Adrenal gland (tissue), 12 donors: ENCODE results near the gene DRAP1. TPM values are rescaled to one million over a fixed set of nuclear protein-coding genes. Genes with fewer than 3 reads are reported as not detected.

Experiments used
- DNase-seq, 7 donors: peaks; one replicate each; pipeline ENCODE4 v3.0.0-alpha.2; 2019 to 2020
- H3K27ac ChIP-seq, 5 donors: fragments of 200-600 bp; sonication (generic) in 4 of 5; 1 replicate in 3 of 5; 2 replicates in 2 of 5; pipeline versions ENCODE4 v1.5.1 to v1.8.0; 2016 to 2020; ENCODE audit warnings: mild to moderate bottlenecking in 1 of 5
- H3K27me3 ChIP-seq: fragments of 200-600 bp; 2 replicates; pipeline ENCODE4 v1.8.0; 2021
- H3K36me3 ChIP-seq, 2 donors: fragments of 200-600 bp; replicated peaks in 1 of 2; 1 replicate in 1 of 2; 2 replicates in 1 of 2; pipeline versions ENCODE4 v1.5.1 to v1.8.0; 2018 to 2022
- H3K4me1 ChIP-seq, 2 donors: fragments of 200-600 bp; replicated peaks in 1 of 2; 1 replicate in 1 of 2; 2 replicates in 1 of 2; pipeline versions ENCODE4 v1.5.1 to v1.8.0; 2018 to 2021
- H3K4me3 ChIP-seq, 4 donors: fragments of 200-600 bp; sonication (generic) in 3 of 4; one replicate each; pipeline ENCODE4 v1.5.1; 2016 to 2018
- H3K9me3 ChIP-seq, 3 donors: fragments of 200-600 bp; sonication (generic) in 1 of 3; replicated peaks in 1 of 3; 1 replicate in 2 of 3; 2 replicates in 1 of 3; pipeline versions ENCODE4 v1.5.1 to v1.8.0; 2016 to 2021
- POLR2A ChIP-seq, 2 donors: fragments of 450-650 bp; IDR thresholded peaks; one replicate each; pipeline ENCODE4 v1.6.1; 2017; ENCODE audit warnings: antibody characterized with exemption in 2 of 2, mild to moderate bottlenecking in 2 of 2, moderate library complexity in 1 of 2
- WGBS, 4 donors: extraction: QIAGEN DNeasy Blood & Tissue Kit in 2 of 4; methylation state at CpG; one replicate each; pipeline versions ENCODE4 v1.1.5 to v1.1.7; 2013 to 2017; 5-methylcytosine and 5-hydroxymethylcytosine counted together
- intact Hi-C, 2 donors: fragments of 100-400 bp; cut with DNase I; formaldehyde crosslinking; loops; one replicate each; pipeline versions ENCODE4 v1.14.1 to v1.15.0; 2022 to 2023
- polyA plus RNA-seq, 3 donors: library from polyadenylated mRNA; stranded (reverse); fragments of 200-250 nt in 2 of 3; fragments of 350-450 nt in 1 of 3; fragmentation: Illumina TruSeq in 1 of 3; extraction: RNeasy Lipid Tissue Mini Kit (QIAGEN cat#74804) in 1 of 3; gene quantifications; one replicate each; pipeline ENCODE4 v1.2.3, GENCODE V29; 2013 to 2014
- total RNA-seq, 9 donors: library from RNA; depleted of rRNA in 4 of 9; stranded (reverse); fragments of >200 nt in 4 of 9; fragments of 120-200 nt in 1 of 9; fragmentation: NEBNext Ultra II Directional in 1 of 9; extraction: Animal tissue kit (Norgen Biotek cat#: 25700) in 1 of 9; gene quantifications; one replicate each; pipeline versions ENCODE4 v1.1.0 to v1.2.4, GENCODE V29; 2013 to 2023
- TF ChIP-seq, protein P1 (sequence below), 6 experiments: fragments of 450-650 bp in 4 of 6; fragments of 200-600 bp in 2 of 6; sonication (generic) in 1 of 6; IDR thresholded peaks; 1 replicate in 5 of 6; 2 replicates in 1 of 6; pipeline versions ENCODE4 v1.5.1 to v1.8.0; 2016 to 2021; ENCODE audit warnings: antibody characterized with exemption in 6 of 6, mild to moderate bottlenecking in 2 of 6, moderate library complexity in 1 of 6
- donor health status: healthy with polysubstance abuse.
- donor health status: Bipolar disorder and iron deficiency.
- donor health status: DM: yes; HTN: yes; CAD: no.
- donor health status: DM: no; HTN: no; CAD: no.
- donor health status: DM: no; HTN: no; CAD: no.
- donor health status: DM: yes; HTN: yes; CAD: no.

Gene DRAP1
- total and polyA plus RNA-seq, 12 donors, result 63.7 to 269 (median 94.9) TPM

GRCh38 chr11:65882120-65883057 is 36.8 kb upstream of the DRAP1 start:
- 87 to 92% (median 91%) methylated on average over 23 to 30 of the region's 30 CpGs for WGBS, 4 donors
- peak in 1 of 7 donors; percentile 7 for DNase-seq
- H3K36me3 ChIP-seq, result peaks cover 0 to 43% of the 10 kb centered on the region in 2 donors

DNA sequence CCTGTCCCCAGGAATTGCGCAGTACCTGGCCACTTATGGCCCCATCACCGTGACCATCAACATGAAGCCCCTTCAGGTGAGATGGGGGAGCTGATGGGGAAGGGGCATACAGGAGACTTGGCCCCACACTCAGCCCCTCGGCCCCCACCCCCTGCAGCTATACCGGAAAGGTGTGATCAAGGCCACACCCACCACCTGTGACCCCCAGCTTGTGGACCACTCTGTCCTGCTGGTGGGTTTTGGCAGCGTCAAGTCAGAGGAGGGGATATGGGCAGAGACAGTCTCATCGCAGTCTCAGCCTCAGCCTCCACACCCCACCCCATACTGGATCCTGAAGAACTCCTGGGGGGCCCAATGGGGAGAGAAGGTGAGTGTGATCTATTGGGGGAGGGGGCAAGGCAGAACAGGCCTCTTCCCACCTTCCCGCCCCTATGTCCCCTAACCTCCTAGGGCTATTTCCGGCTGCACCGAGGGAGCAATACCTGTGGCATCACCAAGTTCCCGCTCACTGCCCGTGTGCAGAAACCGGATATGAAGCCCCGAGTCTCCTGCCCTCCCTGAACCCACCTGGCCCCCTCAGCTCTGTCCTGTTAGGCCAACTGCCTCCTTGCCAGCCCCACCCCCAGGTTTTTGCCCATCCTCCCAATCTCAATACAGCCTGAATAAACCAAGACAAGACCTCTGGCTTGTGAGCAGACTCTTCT is 36.0 kb upstream of the DRAP1 start:
- no peak for TF ChIP-seq POLR2A (IDR thresholded peaks at IDR 0.05)
- TF ChIP-seq, protein P1, sequence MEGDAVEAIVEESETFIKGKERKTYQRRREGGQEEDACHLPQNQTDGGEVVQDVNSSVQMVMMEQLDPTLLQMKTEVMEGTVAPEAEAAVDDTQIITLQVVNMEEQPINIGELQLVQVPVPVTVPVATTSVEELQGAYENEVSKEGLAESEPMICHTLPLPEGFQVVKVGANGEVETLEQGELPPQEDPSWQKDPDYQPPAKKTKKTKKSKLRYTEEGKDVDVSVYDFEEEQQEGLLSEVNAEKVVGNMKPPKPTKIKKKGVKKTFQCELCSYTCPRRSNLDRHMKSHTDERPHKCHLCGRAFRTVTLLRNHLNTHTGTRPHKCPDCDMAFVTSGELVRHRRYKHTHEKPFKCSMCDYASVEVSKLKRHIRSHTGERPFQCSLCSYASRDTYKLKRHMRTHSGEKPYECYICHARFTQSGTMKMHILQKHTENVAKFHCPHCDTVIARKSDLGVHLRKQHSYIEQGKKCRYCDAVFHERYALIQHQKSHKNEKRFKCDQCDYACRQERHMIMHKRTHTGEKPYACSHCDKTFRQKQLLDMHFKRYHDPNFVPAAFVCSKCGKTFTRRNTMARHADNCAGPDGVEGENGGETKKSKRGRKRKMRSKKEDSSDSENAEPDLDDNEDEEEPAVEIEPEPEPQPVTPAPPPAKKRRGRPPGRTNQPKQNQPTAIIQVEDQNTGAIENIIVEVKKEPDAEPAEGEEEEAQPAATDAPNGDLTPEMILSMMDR (IDR thresholded peaks at IDR 0.05), result no peak
- Histone ChIP-seq H3K4me3 (no peak overlapping the region), H3K4me1 (peaks cover 4 to 11% of the 10 kb centered on the region in 2 donors), H3K9me3 (no peaks in the 10 kb centered on the region), H3K27ac (no peak overlapping the region), H3K36me3 (peaks cover 0 to 43% of the 10 kb centered on the region in 2 donors), H3K27me3 (no peaks in the 10 kb centered on the region)
- no peak for DNase-seq
- 85 to 94% (median 89%) methylated on average over 8 to 13 of the region's 13 CpGs for WGBS, 4 donors
- intact Hi-C loops, result loop anchor here (5.0 kb wide), 2 partner anchors 79 to 99 kb away; partner anchors contain the start of gene SART1 (in 1 of the 2)

More at GRCh38 chr11:65882120-65883057, 36.8 kb upstream of the DRAP1 start:
- no peak overlapping the region for H3K4me3 ChIP-seq
- H3K9me3 ChIP-seq, result no peaks in the 10 kb centered on the region
- H3K4me1 ChIP-seq, result peaks cover 0 to 5% of the 10 kb centered on the region in 2 donors
- H3K27ac ChIP-seq, result no peak overlapping the region
- intact Hi-C loops, result loop anchor here (5.0 kb wide), 2 partner anchors 80 to 100 kb away; partner anchors contain the start of gene SART1 (in 1 of the 2)
- TF ChIP-seq POLR2A (IDR thresholded peaks at IDR 0.05), result no peak
- no peaks in the 10 kb centered on the region for H3K27me3 ChIP-seq

DNA sequence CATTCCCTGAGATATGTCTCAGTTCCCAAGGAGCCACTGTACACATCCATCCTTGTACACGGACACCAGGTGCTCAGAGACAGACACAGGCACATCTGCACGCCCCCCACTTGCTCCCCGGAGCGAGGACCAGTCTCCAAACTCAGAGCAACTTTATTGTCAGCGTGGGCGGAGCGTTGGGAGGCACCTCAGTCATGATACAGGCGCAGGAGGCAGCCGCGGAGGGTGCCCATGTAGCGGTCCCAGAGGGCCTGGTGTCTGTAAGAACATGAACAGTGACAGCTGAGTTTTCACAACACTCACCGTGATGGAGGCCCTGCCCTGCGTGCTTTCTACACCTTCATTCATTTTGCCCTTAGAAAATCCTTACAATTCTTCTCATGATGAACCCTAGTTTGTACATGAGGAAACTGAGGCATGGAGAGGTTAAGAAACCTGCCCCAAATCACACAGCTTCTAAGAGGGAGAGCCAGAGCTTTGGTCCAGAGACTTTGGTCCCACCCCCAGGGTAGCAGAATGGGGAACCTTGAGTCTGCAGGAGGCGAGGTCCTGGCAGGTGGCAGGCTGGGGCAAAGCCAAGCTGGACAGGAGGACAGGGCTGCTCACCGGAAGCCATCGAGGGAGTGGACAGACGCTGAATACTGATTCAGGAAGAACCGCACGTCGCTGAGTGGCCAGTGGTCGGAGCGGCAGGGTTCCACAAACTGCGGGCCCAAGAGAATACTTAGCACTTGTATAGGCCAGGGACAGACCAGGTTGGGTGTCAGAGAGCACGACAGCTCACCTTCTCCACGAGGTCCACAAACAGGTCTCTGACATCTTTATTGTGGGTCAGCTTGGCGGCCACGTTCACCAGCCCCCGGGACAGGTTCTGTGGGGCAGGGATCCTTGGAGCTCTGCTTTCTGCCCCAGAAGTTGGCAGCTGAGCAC is 35.2 kb upstream of the DRAP1 start:
- 77 to 82% (median 81%) methylated on average over 23 to 28 of the region's 28 CpGs for WGBS, 4 donors
- Histone ChIP-seq H3K4me1 (peaks cover 9 to 14% of the 10 kb centered on the region in 2 donors), H3K9me3 (no peaks in the 10 kb centered on the region), H3K4me3 (no peak overlapping the region), H3K27ac (no peak overlapping the region), H3K36me3 (peaks cover 0 to 43% of the 10 kb centered on the region in 2 donors), H3K27me3 (no peaks in the 10 kb centered on the region)
- TF ChIP-seq, protein P1 (IDR thresholded peaks at IDR 0.05), result no peak
- TF ChIP-seq POLR2A (IDR thresholded peaks at IDR 0.05), result no peak
- intact Hi-C loops, result loop anchor here (2.0 to 5.0 kb wide), 3 partner anchors 78 to 105 kb away; partner anchors contain the start of gene SART1 (in 1 of the 2)
- DNase-seq, result peak in 1 of 7 donors; percentile 7

GRCh38 chr11:65884716-65885092 is 34.5 kb upstream of the DRAP1 start:
- Histone ChIP-seq H3K4me1 (peaks cover 15 to 21% of the 10 kb centered on the region in 2 donors), H3K4me3 (no peak overlapping the region), H3K27ac (no peak overlapping the region), H3K27me3 (no peaks in the 10 kb centered on the region), H3K9me3 (no peaks in the 10 kb centered on the region), H3K36me3 (peaks cover 0 to 43% of the 10 kb centered on the region in 2 donors)
- intact Hi-C loops, result loop anchor here (2.0 to 5.0 kb wide), 3 partner anchors 78 to 104 kb away; partner anchors contain the start of gene SART1 (in 2 of the 2)
- DNase-seq, result peak; percentile 73 to 84 (median 79)
- TF ChIP-seq, protein P1 (IDR thresholded peaks at IDR 0.05), result peak; percentile 97 to 100 (median 98)
- no peak for TF ChIP-seq POLR2A (IDR thresholded peaks at IDR 0.05)
- 15 to 20% (median 16%) methylated on average over 8 to 9 of the region's 9 CpGs; no CpG with 5 or more reads in 1 of the 4 donors for WGBS, 4 donors
